Hindlimb muscle (tissue), 1 donor: ENCODE data around the gene HDGFL2. TPM values are rescaled to one million over a fixed set of nuclear protein-coding genes. Genes with fewer than 3 reads are reported as not detected.

ENCODE experiments used
- DNase-seq: peaks from one replicate; pipeline ENCODE4 v3.0.0-alpha.2; 2013
- polyA plus RNA-seq: library from polyadenylated mRNA; unstranded; fragments of 120-200 nt; gene quantifications from one replicate; pipeline ENCODE4 v1.2.1, GENCODE V29; 2013; ENCODE audit not compliant: insufficient read length

Gene HDGFL2
- 88.0 TPM for polyA plus RNA-seq

DNA sequence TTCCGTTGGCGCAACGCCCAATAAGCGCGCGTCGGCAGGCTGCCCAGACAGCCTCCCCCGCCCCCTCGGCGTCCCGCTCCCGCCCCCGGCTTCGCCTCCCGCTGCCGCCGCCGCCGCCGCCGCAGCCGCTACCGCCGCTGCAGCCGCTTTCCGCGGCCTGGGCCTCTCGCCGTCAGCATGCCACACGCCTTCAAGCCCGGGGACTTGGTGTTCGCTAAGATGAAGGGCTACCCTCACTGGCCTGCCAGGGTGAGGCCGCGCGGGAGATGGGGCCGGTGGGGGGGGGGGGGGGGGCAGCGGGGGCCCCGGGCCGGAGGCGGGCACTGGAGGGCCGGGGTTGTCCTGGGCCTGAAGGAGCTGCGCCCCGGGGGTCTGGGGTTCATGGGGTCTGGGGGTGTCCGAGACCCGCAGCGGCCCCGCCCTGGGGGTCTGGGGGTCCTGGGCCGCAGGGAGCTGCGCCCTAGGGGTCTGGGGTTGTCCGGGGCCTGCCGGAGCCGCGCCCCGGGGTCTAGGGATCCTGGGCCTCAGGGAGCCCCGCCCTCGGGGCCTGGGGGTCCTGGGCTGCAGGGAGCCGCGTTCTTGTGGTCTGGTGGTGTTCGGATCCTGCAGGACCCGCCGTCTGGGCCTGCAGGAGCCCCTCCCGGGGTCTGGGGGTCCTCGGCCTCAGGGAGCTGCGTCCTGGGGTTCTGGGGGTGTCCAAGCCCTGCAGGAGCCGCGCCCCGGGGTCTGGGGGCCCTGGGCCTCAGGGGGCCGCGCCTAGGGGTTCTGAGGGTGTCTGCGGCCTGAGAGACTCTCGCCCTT lies at the start of gene HDGFL2:
HDGFL2 (plus strand) TSS at position 124 of the 801 bp plus-strand sequence; CDS start at position 178, 54 bp downstream.
- DNase-seq = no peak

DNA sequence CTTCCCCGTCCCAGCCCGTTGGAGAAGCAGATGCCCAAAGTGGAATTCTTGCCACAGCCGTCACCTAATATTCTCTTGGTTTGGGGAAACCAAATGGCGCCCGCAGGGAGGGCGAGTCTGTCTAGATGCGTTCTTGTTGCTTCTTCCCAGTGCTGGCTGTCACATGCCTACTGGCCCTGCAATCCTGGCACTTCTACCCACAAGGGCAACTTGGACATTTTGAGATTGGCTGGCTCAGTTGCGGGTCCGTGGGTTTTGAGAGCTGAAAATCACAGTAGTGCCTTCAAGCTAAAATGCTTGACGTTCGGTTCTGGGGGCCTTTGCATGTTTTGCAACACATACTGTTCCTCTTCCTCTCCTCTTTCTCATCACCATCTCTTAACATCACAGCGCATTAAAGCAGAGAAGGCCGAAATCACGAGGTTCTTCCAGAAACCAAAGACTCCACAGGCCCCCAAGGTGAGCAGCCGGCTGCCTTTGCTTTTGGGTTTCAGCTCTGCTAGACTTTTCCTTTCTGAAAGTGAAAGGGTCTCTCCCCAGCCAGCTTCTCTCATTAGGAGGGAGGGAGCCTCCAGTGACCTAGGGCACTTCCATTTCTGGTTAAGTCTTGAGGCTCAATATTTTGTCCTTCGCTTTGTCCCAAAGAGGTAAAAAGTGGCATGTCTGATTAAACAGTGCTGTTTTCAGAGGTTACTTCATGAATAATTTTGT lies 48.5 kb upstream of the HDGFL2 start:
- no peak for DNase-seq

DNA sequence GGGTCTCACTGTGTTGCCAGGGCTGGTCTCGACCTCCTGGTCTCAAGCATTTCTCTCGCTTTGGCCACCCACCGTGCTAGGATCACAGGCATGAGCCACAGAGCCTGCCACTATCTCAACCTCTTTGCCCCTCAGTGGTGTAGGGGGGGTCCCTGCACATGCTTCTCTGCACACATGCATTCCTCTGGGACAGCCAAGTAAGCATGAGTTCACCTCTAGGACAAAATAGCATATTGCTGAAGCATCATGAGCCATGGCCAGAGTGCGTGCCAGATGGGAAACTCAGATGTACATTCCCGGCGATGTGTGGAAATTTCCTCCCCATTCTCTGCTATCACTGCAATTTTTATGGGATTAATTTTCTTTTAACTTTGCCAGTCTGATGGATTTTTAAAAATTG lies 46.6 kb upstream of the HDGFL2 start:
- DNase-seq = peak; percentile 61

DNA sequence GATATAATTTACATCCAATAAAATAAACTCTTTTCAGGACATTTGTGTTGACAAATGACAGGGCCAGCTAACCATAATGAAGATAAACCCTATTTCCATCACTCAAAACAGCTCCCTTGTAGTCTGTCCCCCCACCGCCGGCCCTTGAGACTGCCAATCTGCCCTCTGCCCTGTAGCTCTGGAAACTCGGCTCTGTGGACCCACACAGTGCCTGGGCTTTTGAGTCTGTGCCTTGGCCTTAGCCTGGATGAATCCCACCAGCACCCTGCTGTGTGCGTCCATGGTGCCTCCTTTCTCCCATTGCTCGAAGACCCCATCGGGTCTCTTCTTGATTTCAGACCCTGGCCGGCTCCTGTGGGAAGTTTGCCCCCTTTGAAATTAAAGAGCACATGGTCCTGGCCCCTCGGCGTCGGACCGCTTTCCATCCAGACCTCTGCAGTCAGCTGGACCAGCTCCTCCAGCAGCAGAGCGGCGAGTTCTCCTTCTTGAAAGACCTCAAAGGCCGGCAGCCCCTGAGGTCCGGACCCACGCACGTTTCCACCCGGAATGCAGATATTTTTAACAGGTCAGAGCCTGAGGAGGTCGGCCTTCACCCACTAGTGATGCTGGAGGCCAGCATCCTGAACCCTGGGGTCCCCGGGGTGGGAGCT lies 43.6 kb upstream of the HDGFL2 start:
- DNase-seq = no peak

DNA sequence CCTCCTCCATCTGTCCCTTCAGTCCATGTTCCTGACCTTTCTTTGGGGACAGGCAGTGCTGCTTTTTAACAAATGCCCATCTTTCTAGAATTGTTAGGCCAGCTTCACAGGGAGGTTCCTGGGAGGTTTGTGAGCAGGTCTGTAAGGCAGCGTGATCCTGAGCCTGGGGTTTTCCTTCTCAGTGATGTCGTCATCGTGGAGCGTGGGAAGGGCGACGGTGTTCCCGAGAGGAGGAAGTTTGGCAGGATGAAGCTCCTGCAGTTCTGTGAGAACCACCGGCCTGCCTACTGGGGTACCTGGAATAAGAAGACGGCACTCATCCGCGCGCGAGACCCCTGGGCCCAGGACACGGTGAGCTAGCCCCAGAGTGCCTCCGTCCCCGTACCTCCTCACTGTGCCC lies 42.8 kb upstream of the HDGFL2 start:
- DNase-seq = no peak

DNA sequence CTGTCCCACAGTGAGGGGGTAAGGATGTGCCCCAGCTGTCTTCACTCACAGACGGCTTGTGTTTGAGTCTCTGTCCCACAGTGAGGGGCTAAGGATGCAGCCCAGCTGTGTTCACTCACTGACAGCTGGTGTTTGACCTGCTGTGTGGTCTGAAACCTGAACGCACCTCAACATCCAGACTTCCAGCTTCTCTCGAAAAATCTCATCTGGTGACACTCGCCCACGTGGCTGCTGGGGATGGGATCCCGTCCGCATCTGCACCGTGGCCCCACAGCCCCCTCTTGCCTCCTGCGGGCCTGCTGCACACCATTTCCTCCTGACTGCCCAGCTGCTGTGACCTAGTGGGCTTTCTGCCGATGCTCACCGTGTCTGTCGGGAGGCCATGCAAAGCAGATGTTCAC lies 42.3 kb upstream of the HDGFL2 start:
- DNase-seq = no peak

DNA sequence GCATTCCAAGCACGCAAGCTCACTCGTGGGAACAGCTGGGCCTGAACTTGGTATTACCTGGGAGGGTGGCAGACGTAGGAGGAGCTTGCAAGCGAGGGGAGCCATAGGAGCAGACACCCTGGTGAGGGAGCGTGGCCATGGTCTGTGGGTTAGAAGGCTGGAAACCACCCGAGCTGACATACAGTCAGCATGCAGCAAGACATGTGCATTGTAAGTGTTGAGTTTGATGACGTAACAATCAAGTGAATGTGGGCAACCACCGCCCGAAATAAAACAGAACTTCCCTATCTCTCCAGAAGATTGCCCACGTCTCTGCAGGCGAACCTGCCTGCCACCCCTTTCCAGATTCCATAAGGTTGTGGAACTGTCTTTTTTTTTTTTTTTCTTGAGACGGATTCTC lies 41.3 kb upstream of the HDGFL2 start:
- no peak for DNase-seq

- DNase-seq = no peak
Observed at GRCh38 chr19:4431296-4431695, 40.8 kb upstream of the HDGFL2 start.

- no peak for DNase-seq
Observed at GRCh38 chr19:4431808-4432674, 40.1 kb upstream of the HDGFL2 start.

DNA sequence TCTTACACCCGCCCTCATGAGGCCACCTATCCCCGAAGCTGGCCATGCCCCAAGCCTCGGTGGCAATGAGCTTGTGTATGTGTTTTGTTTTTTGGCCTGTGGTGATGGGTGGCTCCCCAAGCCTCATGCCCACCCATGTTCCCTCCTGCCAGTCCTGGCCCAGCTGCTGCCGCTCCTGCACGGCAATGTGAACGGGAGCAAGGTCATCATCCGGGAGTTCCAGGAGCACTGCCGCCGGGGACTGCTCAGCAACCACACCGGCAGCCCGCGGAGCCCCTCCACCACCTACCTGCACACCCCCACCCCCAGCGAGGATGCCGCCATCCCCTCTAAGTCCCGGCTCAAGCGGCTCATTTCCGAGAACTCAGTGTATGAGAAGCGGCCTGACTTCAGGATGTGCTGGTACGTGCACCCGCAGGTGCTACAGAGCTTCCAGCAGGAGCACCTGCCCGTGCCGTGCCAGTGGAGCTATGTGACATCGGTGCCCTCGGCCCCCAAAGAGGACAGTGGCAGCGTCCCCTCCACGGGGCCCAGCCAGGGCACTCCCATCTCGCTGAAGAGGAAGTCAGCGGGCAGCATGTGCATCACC lies 39.1 kb upstream of the HDGFL2 start:
- DNase-seq = no peak

- no peak for DNase-seq
Observed at GRCh38 chr19:4434391-4434790, 37.7 kb upstream of the HDGFL2 start.

GRCh38 chr19:4436231-4436630 lies 35.9 kb upstream of the HDGFL2 start:
- no peak for DNase-seq

- no peak for DNase-seq
Observed at GRCh38 chr19:4437103-4437502, 35.0 kb upstream of the HDGFL2 start.

GRCh38 chr19:4439243-4439642 lies 32.9 kb upstream of the HDGFL2 start:
- no peak for DNase-seq

DNA sequence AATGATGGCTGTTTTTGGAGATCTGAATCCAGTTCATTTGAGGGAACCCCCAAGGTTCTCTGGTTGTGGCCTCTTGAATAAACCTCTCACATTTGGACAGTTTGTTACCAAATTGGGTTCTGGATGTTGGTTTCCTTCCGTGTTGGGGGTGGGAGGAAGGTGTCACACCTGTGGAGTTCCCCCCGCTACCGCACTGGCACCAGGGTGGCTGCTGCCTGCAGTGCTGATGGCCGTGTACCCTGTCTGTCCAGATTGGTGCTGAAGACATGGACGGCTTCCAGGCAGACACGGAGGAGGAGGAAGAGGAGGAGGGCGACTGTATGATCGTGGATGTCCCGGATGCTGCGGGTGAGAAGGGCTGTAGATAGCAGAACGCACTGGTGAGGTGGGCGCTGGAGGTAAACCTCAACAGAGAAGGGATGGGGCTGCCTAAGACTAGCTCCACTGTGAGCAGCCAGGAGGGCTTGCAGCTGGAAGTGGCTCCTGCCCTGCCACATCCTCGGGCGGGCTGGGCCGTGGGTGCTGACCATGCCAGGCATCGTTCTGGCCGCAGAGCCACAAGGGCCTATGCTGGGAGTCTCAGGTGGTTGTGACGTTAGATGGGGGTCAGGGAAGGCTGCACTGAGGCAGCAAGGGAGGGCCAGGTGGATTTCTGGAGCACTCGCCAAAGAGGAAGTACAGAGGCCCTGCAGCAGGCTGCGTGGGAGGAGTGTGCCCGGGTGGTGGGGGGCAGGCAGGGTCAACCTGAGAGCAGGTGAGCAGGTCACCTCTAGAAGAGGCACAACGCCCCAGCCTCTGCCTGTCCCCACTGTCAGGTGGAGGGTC lies 29.9 kb upstream of the HDGFL2 start:
- no peak for DNase-seq

DNA sequence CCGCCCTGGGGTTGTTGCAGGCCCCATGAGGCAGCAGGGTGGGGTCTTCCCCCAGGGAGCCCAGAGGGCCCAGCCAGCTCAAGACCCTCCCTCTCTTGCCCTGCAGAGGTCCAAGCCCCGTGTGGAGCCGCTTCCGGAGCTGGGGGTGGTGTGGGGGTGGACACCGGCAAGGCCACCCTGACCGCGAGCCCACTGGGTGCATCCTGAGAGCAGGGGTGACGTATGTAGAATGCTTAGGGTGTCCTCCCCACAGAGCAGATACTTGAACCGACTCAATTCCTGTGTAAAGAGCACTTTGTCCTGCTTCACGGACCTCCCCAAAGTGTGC lies 29.3 kb upstream of the HDGFL2 start:
- no peak for DNase-seq

DNA sequence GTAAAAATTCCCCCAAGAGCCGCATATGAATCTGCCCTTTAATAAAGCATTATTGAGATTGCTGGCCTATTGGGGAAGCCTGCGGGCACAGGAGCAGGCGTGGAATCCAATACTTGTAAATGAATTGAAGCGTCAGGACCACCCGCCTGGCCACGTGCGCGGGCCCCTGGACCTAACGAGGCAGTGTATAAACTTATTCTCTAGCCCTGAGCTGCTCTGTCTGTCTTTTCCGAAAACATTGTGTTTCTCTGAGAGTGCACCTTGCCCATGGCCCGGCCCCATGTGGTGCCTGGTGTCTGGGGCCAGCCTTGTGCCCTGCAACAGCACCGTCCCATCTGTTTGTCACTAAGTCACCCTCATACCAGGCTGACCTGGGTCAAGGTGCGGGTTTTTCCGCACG lies 28.9 kb upstream of the HDGFL2 start:
- DNase-seq = no peak

- no peak for DNase-seq
Observed at GRCh38 chr19:4443966-4444764, 27.9 kb upstream of the HDGFL2 start.

DNA sequence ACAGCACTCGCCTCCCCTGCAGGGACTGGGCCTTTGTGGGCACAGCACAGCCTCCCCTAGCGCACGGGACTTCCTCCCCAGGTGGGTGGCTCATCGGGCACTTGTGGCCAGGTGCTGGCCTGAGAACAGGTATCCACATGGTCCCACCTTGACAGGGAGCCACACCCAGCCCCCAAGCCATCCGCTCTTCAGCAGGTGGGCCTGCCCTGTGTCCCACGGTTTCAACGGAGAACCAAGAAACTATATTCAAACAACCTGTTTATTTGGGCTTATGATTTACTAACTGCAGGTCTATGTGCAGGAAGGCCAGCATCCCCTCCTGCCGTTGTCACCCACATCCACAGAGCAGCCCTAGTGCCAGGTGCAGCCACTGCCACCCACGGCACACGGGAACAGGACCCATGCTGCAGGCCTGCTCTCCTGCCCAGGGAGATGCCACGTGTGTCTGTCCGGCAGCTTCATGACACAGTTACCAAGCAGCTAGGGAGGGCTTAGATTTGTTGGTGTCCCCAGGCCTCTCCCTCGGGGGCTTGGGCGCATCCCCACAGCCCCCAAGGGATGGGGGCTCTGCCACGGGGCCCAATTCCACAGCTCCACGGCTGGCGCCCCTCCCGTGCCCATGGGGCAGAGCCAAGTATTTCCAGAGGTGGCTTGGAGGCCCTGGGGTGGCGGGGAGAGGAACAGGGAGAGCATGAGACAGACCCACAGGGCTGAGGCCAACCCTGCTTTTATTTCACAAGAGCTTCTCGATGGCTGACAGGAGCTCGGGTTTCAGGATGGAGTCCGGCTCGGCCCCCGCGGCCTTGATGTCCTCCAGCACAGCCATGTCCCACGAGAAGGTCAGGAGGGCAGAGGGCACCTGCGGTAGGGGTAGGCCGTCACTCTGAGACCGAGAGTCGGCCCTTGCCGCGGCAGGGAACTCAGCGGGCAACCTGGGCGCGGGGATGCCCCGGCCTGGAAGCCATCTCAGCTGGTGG lies 27.0 kb upstream of the HDGFL2 start:
- DNase-seq = no peak
